Measurements from ENCODE around the gene TTLL7.

GRCh38 chr1:83897516-83897915 lies 101.4 kb downstream of the TTLL7 start:
- TF ChIP-seq CTCF (IDR thresholded peaks at IDR 0.05), result no peak
- no peak for TF ChIP-seq EZH2 (IDR thresholded peaks at IDR 0.05)
